CD4-positive, alpha-beta T cell (primary cell): ENCODE results near the gene APP. TPM values are rescaled to one million over a fixed set of nuclear protein-coding genes. Genes with fewer than 3 reads are reported as not detected.

Experiments
- ATAC-seq: fragments of 200-7000 bp; cut with Tn5 transposase; one replicate; pipeline ENCODE4 v1.10.0; 2022; ENCODE audit warnings: mild to moderate bottlenecking; ENCODE audit not compliant: poor library complexity
- CTCF ChIA-PET: fragments of 350-600 bp; sonication (Branson Sonifier 250); formaldehyde crosslinking; loops from one replicate; lab custom pipeline; 2021; ENCODE audit warnings: antibody characterized with exemption, inconsistent platforms; lab: Charles Lee
- POLR2A ChIA-PET: fragments of 350-600 bp; sonication (Branson Sonifier 250); formaldehyde crosslinking; loops from one replicate; lab custom pipeline; 2021; ENCODE audit warnings: antibody characterized with exemption, inconsistent platforms; lab: Charles Lee
- DNase-seq, 14 experiments: peaks; one replicate each; pipeline ENCODE4 v3.0.0-alpha.2; 2013 to 2020; ENCODE audit warnings: mixed read lengths in 2 of 14
- H3K27ac ChIP-seq, 2 donors: one replicate each; pipeline versions ENCODE4 v1.5.1 to v1.7.0; 2013; ENCODE audit warnings: low read length in 2 of 2, low read depth in 1 of 2, mild to moderate bottlenecking in 1 of 2
- H3K27me3 ChIP-seq, 2 experiments: 1 replicate in 1 of 2; 2 replicates in 1 of 2; pipeline versions ENCODE4 v1.6.1 to v1.7.0; 2013; ENCODE audit warnings: low read length in 2 of 2, control low read depth in 1 of 2, mild to moderate bottlenecking in 1 of 2, moderate library complexity in 1 of 2; ENCODE audit not compliant: insufficient read depth in 2 of 2, control insufficient read depth in 1 of 2
- H3K36me3 ChIP-seq: one replicate; pipeline ENCODE4 v1.6.1; 2013; ENCODE audit warnings: low read length, control low read depth; ENCODE audit not compliant: insufficient read depth
- H3K4me1 ChIP-seq: one replicate; pipeline ENCODE4 v1.6.1; 2013; ENCODE audit warnings: low read length, control low read depth; ENCODE audit not compliant: insufficient read depth
- H3K4me3 ChIP-seq: one replicate; pipeline ENCODE4 v1.5.1; 2013; ENCODE audit warnings: mild to moderate bottlenecking, low read length, moderate library complexity
- H3K9me3 ChIP-seq, 2 experiments: 1 replicate in 1 of 2; 2 replicates in 1 of 2; pipeline versions ENCODE4 v1.6.1 to v1.7.0; 2013; ENCODE audit warnings: low read length in 2 of 2, mild to moderate bottlenecking in 2 of 2, control low read depth in 1 of 2, moderate library complexity in 1 of 2; ENCODE audit not compliant: control insufficient read depth in 1 of 2, insufficient read depth in 1 of 2
- H3K27ac Mint-ChIP-seq: one replicate; pipeline ENCODE4 v1.8.0; 2020; ENCODE audit warnings: mixed read lengths
- H3K27me3 Mint-ChIP-seq: one replicate; pipeline ENCODE4 v1.8.0; 2021; ENCODE audit warnings: mixed read lengths
- H3K36me3 Mint-ChIP-seq: one replicate; pipeline ENCODE4 v1.8.0; 2021; ENCODE audit warnings: low read depth, mixed read lengths
- H3K4me1 Mint-ChIP-seq: one replicate; pipeline ENCODE4 v1.8.0; 2021; ENCODE audit warnings: low read depth, mixed read lengths
- H3K4me3 Mint-ChIP-seq: one replicate; pipeline ENCODE4 v1.8.0; 2020; ENCODE audit warnings: mild to moderate bottlenecking, mixed read lengths
- H3K9me3 Mint-ChIP-seq: one replicate; pipeline ENCODE4 v1.8.0; 2020; ENCODE audit warnings: mixed read lengths
- intact Hi-C, 2 experiments: fragments of 100-400 bp; cut with DNase I in 1 of 2; cut with micrococcal nuclease in 1 of 2; formaldehyde crosslinking; loops; one replicate each; pipeline versions ENCODE4 v1.15.1 to v1.9.0; 2023 to 2025; cut with DNase I, micrococcal nuclease
- total RNA-seq, 174 experiments: library from RNA in 2 of 174; stranded (reverse) in 2 of 174; gene quantifications; one replicate each; pipeline ENCODE4 v1.2.3 and lab custom pipeline; 2021 to 2026
- TF ChIP-seq, protein P1 (sequence below): fragments of 200-600 bp; IDR thresholded peaks from one replicate; pipeline ENCODE4 v1.8.0; 2022; ENCODE audit warnings: antibody characterized with exemption, mild to moderate bottlenecking

Gene APP
- total RNA-seq, 2 experiments from 2014 or later = 43.6 to 44.4 TPM

GRCh38 chr21:25909341-25909740 is 261.2 kb downstream of the APP start:
- TF ChIP-seq, protein P1, sequence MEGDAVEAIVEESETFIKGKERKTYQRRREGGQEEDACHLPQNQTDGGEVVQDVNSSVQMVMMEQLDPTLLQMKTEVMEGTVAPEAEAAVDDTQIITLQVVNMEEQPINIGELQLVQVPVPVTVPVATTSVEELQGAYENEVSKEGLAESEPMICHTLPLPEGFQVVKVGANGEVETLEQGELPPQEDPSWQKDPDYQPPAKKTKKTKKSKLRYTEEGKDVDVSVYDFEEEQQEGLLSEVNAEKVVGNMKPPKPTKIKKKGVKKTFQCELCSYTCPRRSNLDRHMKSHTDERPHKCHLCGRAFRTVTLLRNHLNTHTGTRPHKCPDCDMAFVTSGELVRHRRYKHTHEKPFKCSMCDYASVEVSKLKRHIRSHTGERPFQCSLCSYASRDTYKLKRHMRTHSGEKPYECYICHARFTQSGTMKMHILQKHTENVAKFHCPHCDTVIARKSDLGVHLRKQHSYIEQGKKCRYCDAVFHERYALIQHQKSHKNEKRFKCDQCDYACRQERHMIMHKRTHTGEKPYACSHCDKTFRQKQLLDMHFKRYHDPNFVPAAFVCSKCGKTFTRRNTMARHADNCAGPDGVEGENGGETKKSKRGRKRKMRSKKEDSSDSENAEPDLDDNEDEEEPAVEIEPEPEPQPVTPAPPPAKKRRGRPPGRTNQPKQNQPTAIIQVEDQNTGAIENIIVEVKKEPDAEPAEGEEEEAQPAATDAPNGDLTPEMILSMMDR = no peak
- no peaks in the 10 kb centered on the region for H3K4me1 ChIP-seq
- POLR2A ChIA-PET = no interaction called here
- CTCF ChIA-PET = no interaction called here
- ATAC-seq (no peak), DNase-seq (no peak)
- intact Hi-C loops = no loop called here
- Mint-ChIP-seq H3K27me3 (no peaks in the 10 kb centered on the region), H3K9me3 (no peaks in the 10 kb centered on the region), H3K36me3 (peaks cover 29% of the 10 kb centered on the region), H3K27ac (no peak overlapping the region), H3K4me3 (no peak overlapping the region), H3K4me1 (no peaks in the 10 kb centered on the region)
- H3K4me3 ChIP-seq = no peak overlapping the region
- no peaks in the 10 kb centered on the region for H3K27me3 ChIP-seq
- H3K36me3 ChIP-seq = no peaks in the 10 kb centered on the region
- H3K9me3 ChIP-seq = no peaks in the 10 kb centered on the region
- no peak overlapping the region for H3K27ac ChIP-seq

- Mint-ChIP-seq H3K27ac (no peak overlapping the region), H3K9me3 (no peaks in the 10 kb centered on the region), H3K4me3 (no peak overlapping the region), H3K36me3 (peaks cover 34% of the 10 kb centered on the region), H3K27me3 (no peaks in the 10 kb centered on the region), H3K4me1 (no peaks in the 10 kb centered on the region)
- no peaks in the 10 kb centered on the region for H3K9me3 ChIP-seq
- no peaks in the 10 kb centered on the region for H3K36me3 ChIP-seq
- no peaks in the 10 kb centered on the region for H3K4me1 ChIP-seq
- CTCF ChIA-PET = no interaction called here
- no peak for ATAC-seq
- no peaks in the 10 kb centered on the region for H3K27me3 ChIP-seq
- no peak for DNase-seq
- intact Hi-C loops = no loop called here
- H3K27ac ChIP-seq = no peak overlapping the region
- H3K4me3 ChIP-seq = no peak overlapping the region
- TF ChIP-seq, protein P1 = no peak
- POLR2A ChIA-PET = no interaction called here
Measured at GRCh38 chr21:25908495-25908894, 262.1 kb downstream of the APP start.

- H3K4me1 Mint-ChIP-seq = no peaks in the 10 kb centered on the region
- no peaks in the 10 kb centered on the region for H3K9me3 Mint-ChIP-seq
- Histone ChIP-seq H3K9me3 (no peaks in the 10 kb centered on the region), H3K27ac (no peak overlapping the region), H3K4me3 (no peak overlapping the region), H3K27me3 (no peaks in the 10 kb centered on the region), H3K36me3 (no peaks in the 10 kb centered on the region), H3K4me1 (no peaks in the 10 kb centered on the region)
- ChIA-PET CTCF (no interaction called here), POLR2A (no interaction called here)
- DNase-seq (no peak), ATAC-seq (no peak)
- H3K36me3 Mint-ChIP-seq = peaks cover 35% of the 10 kb centered on the region
- intact Hi-C loops = no loop called here
- H3K27ac Mint-ChIP-seq = no peak overlapping the region
- TF ChIP-seq, protein P1 = no peak
- H3K4me3 Mint-ChIP-seq = no peak overlapping the region
- no peaks in the 10 kb centered on the region for H3K27me3 Mint-ChIP-seq
Measured at GRCh38 chr21:25907573-25908275, 262.8 kb downstream of the APP start.
